Measurements from ENCODE around the gene C6orf62. TPM values are rescaled to one million over a fixed set of nuclear protein-coding genes. Genes with fewer than 3 reads are reported as not detected.

C6orf62 gene
- total and polyA plus RNA-seq, 8 donors: 29.5 to 87.1 (median 39.1) TPM

GRCh38 chr6:24659561-24659960, 59.4 kb downstream of the C6orf62 start:
- Histone ChIP-seq H3K4me1 (peaks cover 0 to 37% (median 13%) of the 10 kb centered on the region in 4 donors), H3K27me3 (no peaks in the 10 kb centered on the region), H3K27ac (peak overlapping the region in 1 of 5 donors; percentile 22), H3K4me3 (no peak overlapping the region), H3K9me3 (no peaks in the 10 kb centered on the region), H3K36me3 (peaks cover 4 to 51% (median 50%) of the 10 kb centered on the region in 4 donors)
- intact Hi-C loops (cut with DNase I; ENCODE audit: low total_unique reads): no loop called here
- 53 to 68% (median 58%) methylated on average over 1 of the region's 1 CpG for WGBS, 5 donors
- no peak for DNase-seq
- no peak for TF ChIP-seq EP300 (IDR thresholded peaks at IDR 0.05)

- H3K4me1 ChIP-seq: peaks cover 0 to 30% (median 10%) of the 10 kb centered on the region in 4 donors
- peaks cover 4 to 53% (median 52%) of the 10 kb centered on the region in 4 donors for H3K36me3 ChIP-seq
- H3K4me3 ChIP-seq: no peak overlapping the region
- H3K9me3 ChIP-seq: no peaks in the 10 kb centered on the region
- TF ChIP-seq POLR2A (IDR thresholded peaks at IDR 0.05): no peak
- TF ChIP-seq, protein P1, sequence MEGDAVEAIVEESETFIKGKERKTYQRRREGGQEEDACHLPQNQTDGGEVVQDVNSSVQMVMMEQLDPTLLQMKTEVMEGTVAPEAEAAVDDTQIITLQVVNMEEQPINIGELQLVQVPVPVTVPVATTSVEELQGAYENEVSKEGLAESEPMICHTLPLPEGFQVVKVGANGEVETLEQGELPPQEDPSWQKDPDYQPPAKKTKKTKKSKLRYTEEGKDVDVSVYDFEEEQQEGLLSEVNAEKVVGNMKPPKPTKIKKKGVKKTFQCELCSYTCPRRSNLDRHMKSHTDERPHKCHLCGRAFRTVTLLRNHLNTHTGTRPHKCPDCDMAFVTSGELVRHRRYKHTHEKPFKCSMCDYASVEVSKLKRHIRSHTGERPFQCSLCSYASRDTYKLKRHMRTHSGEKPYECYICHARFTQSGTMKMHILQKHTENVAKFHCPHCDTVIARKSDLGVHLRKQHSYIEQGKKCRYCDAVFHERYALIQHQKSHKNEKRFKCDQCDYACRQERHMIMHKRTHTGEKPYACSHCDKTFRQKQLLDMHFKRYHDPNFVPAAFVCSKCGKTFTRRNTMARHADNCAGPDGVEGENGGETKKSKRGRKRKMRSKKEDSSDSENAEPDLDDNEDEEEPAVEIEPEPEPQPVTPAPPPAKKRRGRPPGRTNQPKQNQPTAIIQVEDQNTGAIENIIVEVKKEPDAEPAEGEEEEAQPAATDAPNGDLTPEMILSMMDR (IDR thresholded peaks at IDR 0.05): no peak
- TF ChIP-seq EP300 (IDR thresholded peaks at IDR 0.05): no peak
- no peak for TF ChIP-seq POLR2AphosphoS5 (IDR thresholded peaks at IDR 0.05)
- WGBS, 5 donors: 63 to 67% (median 65%) methylated on average over 9 of the region's 9 CpGs
- intact Hi-C loops (cut with DNase I; ENCODE audit: low total_unique reads): no loop called here
- no peaks in the 10 kb centered on the region for H3K27me3 ChIP-seq
- peak overlapping the region in 2 of 5 donors; percentile 22 to 25 for H3K27ac ChIP-seq
- no peak for DNase-seq
These were observed 60.1 kb downstream of the C6orf62 start for GRCh38 chr6:24658573-24659560.

GRCh38 chr6:24655215-24655614, 63.7 kb downstream of the C6orf62 start:
- no peaks in the 10 kb centered on the region for H3K27me3 ChIP-seq
- peaks cover 7 to 68% (median 64%) of the 10 kb centered on the region in 4 donors for H3K36me3 ChIP-seq
- H3K27ac ChIP-seq: no peak overlapping the region
- no peak for DNase-seq
- WGBS, 5 donors: 68 to 81% (median 76%) methylated on average over 1 of the region's 1 CpG
- no peak overlapping the region for H3K4me3 ChIP-seq
- peaks cover 0 to 15% (median 5%) of the 10 kb centered on the region in 4 donors for H3K4me1 ChIP-seq
- TF ChIP-seq, protein P1 (IDR thresholded peaks at IDR 0.05): no peak
- TF ChIP-seq POLR2AphosphoS5 (IDR thresholded peaks at IDR 0.05): no peak
- TF ChIP-seq EP300 (IDR thresholded peaks at IDR 0.05): no peak
- TF ChIP-seq POLR2A (IDR thresholded peaks at IDR 0.05): no peak
- intact Hi-C loops (cut with DNase I; ENCODE audit: low total_unique reads): no loop called here
- H3K9me3 ChIP-seq: no peaks in the 10 kb centered on the region

Other genes starting within 250 kb of the C6orf62 start
- 1 to 10 TPM in 2 of 5 donors, under 1 TPM in 1, not detected in 2; 0.43 to 2.8 (median 1.3) TPM for gene GPLD1, start 229.6 kb downstream of the C6orf62 start, total RNA-seq
- under 1 TPM; 0.18 to 0.44 (median 0.31) TPM for gene GPLD1, start 229.6 kb downstream of the C6orf62 start, polyA plus RNA-seq
- gene ALDH5A1, start 224.2 kb downstream of the C6orf62 start, total RNA-seq: 1 to 10 TPM in 4 of 5 donors, under 1 TPM in 1; 0.58 to 9.8 (median 6.8) TPM
- gene ALDH5A1, start 224.2 kb downstream of the C6orf62 start, polyA plus RNA-seq: 1 to 10 TPM; 2.0 to 2.5 (median 2.5) TPM
- gene KIAA0319, start 73.0 kb downstream of the C6orf62 start, total RNA-seq: under 1 TPM in 2 of 5 donors, not detected in 3; 0.37 to 0.58 TPM
- under 1 TPM in 2 of 3 donors, not detected in 1; 0.05 to 0.06 TPM for gene KIAA0319, start 73.0 kb downstream of the C6orf62 start, polyA plus RNA-seq
- gene TDP2, start 52.3 kb downstream of the C6orf62 start, total RNA-seq: 100 to 1,000 TPM in 1 of 5 donors, 10 to 100 TPM in 4; 18.7 to 112 (median 21.0) TPM
- gene TDP2, start 52.3 kb downstream of the C6orf62 start, polyA plus RNA-seq: 10 to 100 TPM; 23.5 to 43.5 (median 31.4) TPM
- gene ACOT13, start 52.1 kb downstream of the C6orf62 start, total RNA-seq: 10 to 100 TPM in 1 of 5 donors, 1 to 10 TPM in 4; 2.9 to 10.4 (median 6.1) TPM
- gene ACOT13, start 52.1 kb downstream of the C6orf62 start, polyA plus RNA-seq: 10 to 100 TPM; 19.9 to 22.1 (median 21.4) TPM
- 100 to 1,000 TPM in 1 of 5 donors, 10 to 100 TPM in 2, 1 to 10 TPM in 1, not detected in 1; 2.7 to 142 (median 26.7) TPM for gene GMNN, start 55.8 kb upstream of the C6orf62 start, total RNA-seq
- gene GMNN, start 55.8 kb upstream of the C6orf62 start, polyA plus RNA-seq: 10 to 100 TPM; 17.3 to 40.7 (median 33.0) TPM
- not detected for gene ARMH2, start 79.8 kb upstream of the C6orf62 start, total RNA-seq
- gene ARMH2, start 79.8 kb upstream of the C6orf62 start, polyA plus RNA-seq: not detected
- 10 to 100 TPM in 3 of 5 donors, 1 to 10 TPM in 1, not detected in 1; 9.4 to 19.3 (median 12.4) TPM for gene RIPOR2, start 216.8 kb upstream of the C6orf62 start, total RNA-seq
- 1 to 10 TPM; 2.0 to 2.6 (median 2.1) TPM for gene RIPOR2, start 216.8 kb upstream of the C6orf62 start, polyA plus RNA-seq

Data from stomach (tissue), 9 donors.